Testis (tissue), 2 donors: Measurements from ENCODE around the gene HDHD5.

Experiments
- POLR2A ChIP-seq: fragments of 450-650 bp; IDR thresholded peaks from one replicate; pipeline ENCODE4 v1.6.1; 2017; ENCODE audit warnings: antibody characterized with exemption, mild to moderate bottlenecking, moderate library complexity
- TF ChIP-seq, protein P1 (sequence below), 3 experiments: fragments of 450-650 bp in 2 of 3; fragments of 200-600 bp in 1 of 3; sonication (generic) in 1 of 3; IDR thresholded peaks; one replicate each; pipeline ENCODE4 v1.5.1; 2016 to 2019; ENCODE audit warnings: antibody characterized with exemption in 3 of 3, mild to moderate bottlenecking in 2 of 3, moderate library complexity in 1 of 3

- TF ChIP-seq, protein P1, sequence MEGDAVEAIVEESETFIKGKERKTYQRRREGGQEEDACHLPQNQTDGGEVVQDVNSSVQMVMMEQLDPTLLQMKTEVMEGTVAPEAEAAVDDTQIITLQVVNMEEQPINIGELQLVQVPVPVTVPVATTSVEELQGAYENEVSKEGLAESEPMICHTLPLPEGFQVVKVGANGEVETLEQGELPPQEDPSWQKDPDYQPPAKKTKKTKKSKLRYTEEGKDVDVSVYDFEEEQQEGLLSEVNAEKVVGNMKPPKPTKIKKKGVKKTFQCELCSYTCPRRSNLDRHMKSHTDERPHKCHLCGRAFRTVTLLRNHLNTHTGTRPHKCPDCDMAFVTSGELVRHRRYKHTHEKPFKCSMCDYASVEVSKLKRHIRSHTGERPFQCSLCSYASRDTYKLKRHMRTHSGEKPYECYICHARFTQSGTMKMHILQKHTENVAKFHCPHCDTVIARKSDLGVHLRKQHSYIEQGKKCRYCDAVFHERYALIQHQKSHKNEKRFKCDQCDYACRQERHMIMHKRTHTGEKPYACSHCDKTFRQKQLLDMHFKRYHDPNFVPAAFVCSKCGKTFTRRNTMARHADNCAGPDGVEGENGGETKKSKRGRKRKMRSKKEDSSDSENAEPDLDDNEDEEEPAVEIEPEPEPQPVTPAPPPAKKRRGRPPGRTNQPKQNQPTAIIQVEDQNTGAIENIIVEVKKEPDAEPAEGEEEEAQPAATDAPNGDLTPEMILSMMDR (IDR thresholded peaks at IDR 0.05), result no peak
- TF ChIP-seq POLR2A, result no peak
These were observed 39.3 kb upstream of the HDHD5 start for GRCh38 chr22:17198170-17199002.
